Measurements from ENCODE around the gene FAM3C.

GRCh38 chr7:121440857-121441503 lies 44.9 kb upstream of the FAM3C start:
- TF ChIP-seq, protein P1, sequence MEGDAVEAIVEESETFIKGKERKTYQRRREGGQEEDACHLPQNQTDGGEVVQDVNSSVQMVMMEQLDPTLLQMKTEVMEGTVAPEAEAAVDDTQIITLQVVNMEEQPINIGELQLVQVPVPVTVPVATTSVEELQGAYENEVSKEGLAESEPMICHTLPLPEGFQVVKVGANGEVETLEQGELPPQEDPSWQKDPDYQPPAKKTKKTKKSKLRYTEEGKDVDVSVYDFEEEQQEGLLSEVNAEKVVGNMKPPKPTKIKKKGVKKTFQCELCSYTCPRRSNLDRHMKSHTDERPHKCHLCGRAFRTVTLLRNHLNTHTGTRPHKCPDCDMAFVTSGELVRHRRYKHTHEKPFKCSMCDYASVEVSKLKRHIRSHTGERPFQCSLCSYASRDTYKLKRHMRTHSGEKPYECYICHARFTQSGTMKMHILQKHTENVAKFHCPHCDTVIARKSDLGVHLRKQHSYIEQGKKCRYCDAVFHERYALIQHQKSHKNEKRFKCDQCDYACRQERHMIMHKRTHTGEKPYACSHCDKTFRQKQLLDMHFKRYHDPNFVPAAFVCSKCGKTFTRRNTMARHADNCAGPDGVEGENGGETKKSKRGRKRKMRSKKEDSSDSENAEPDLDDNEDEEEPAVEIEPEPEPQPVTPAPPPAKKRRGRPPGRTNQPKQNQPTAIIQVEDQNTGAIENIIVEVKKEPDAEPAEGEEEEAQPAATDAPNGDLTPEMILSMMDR (IDR thresholded peaks at IDR 0.05): no peak
- TF ChIP-seq POLR2A (IDR thresholded peaks at IDR 0.05) (no peak), EP300 (IDR thresholded peaks at IDR 0.05) (no peak)
